ENCODE data around the gene GEN1. TPM values are rescaled to one million over a fixed set of nuclear protein-coding genes. Genes with fewer than 3 reads are reported as not detected.

Gene GEN1
- total and polyA plus RNA-seq, 12 donors: 1.5 to 20.4 (median 4.7) TPM

DNA sequence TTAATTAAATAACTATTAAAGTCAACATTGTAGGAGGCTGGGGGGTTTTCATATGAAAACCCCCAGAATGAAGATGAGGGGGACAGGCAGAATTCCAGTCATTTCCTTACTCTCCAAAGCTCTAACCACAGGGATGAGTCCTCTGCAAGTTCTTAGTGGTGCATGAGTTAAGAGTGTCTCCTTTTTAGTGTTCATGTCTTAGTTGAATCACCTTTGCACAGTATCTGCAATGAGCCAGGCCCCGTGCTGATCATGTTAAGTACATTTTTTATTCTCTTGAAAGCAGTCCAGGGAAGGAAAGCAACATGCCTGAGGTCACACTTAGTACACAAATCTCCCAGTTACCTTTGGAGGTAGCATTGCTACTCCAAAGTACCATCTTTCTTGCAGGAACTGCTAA is 36.6 kb downstream of the GEN1 start:
- no peak overlapping the region for H3K27ac ChIP-seq
- H3K36me3 ChIP-seq (replicated peaks in 1 of 2): no peaks in the 10 kb centered on the region
- no peaks in the 10 kb centered on the region for H3K4me1 ChIP-seq (replicated peaks in 1 of 2)
- H3K27me3 ChIP-seq: no peaks in the 10 kb centered on the region
- intact Hi-C loops (cut with DNase I): no loop called here
- H3K4me3 ChIP-seq: no peak overlapping the region
- no peak for DNase-seq
- no peaks in the 10 kb centered on the region for H3K9me3 ChIP-seq (replicated peaks in 1 of 3)
- TF ChIP-seq, protein P1, sequence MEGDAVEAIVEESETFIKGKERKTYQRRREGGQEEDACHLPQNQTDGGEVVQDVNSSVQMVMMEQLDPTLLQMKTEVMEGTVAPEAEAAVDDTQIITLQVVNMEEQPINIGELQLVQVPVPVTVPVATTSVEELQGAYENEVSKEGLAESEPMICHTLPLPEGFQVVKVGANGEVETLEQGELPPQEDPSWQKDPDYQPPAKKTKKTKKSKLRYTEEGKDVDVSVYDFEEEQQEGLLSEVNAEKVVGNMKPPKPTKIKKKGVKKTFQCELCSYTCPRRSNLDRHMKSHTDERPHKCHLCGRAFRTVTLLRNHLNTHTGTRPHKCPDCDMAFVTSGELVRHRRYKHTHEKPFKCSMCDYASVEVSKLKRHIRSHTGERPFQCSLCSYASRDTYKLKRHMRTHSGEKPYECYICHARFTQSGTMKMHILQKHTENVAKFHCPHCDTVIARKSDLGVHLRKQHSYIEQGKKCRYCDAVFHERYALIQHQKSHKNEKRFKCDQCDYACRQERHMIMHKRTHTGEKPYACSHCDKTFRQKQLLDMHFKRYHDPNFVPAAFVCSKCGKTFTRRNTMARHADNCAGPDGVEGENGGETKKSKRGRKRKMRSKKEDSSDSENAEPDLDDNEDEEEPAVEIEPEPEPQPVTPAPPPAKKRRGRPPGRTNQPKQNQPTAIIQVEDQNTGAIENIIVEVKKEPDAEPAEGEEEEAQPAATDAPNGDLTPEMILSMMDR (IDR thresholded peaks at IDR 0.05): no peak
- TF ChIP-seq POLR2A (IDR thresholded peaks at IDR 0.05): no peak
- 47 to 90% (median 63%) methylated on average over 1 of the region's 1 CpG for WGBS, 4 donors

DNA sequence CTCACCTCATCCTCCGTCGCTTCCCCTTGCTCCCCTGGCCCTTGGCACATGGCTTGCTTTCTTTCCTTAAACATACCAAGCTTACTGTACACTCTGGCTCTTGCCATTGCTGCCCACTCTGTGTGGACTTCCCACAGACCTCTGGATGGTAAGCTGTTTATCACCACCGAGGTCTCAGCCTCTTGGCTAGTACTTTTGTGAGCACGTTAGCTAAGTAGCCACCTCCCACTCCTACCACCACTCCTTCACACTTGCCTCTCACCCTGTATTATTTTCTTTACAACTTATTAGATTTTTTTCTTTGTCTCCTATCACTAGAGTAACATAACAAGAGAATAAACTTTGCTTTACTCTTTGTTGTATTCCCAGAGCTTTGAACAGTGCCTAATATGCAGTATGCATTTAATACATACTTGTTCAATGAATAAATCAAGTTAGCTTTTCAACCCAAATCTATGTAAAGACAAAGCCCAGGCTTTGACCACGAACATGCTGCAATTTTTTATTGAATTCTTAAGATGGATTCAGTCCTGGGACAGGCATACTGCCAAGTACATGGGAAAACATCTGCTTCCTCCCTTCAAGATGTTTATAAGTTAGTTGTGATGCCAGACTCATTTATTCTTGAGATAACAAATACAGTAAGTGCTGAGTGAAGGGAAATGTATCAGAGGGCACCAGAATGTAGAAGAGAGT is 37.3 kb downstream of the GEN1 start:
- Histone ChIP-seq H3K36me3 (replicated peaks in 1 of 2) (no peaks in the 10 kb centered on the region), H3K4me3 (no peak overlapping the region), H3K9me3 (replicated peaks in 1 of 3) (no peaks in the 10 kb centered on the region), H3K27ac (no peak overlapping the region), H3K27me3 (no peaks in the 10 kb centered on the region), H3K4me1 (replicated peaks in 1 of 2) (no peaks in the 10 kb centered on the region)
- intact Hi-C loops (cut with DNase I): no loop called here
- peak in 1 of 7 donors; percentile 22 for DNase-seq
- TF ChIP-seq, protein P1 (IDR thresholded peaks at IDR 0.05): no peak
- TF ChIP-seq POLR2A (IDR thresholded peaks at IDR 0.05): no peak
- 54 to 61% (median 57%) methylated on average over 5 of the region's 5 CpGs for WGBS, 4 donors

DNA sequence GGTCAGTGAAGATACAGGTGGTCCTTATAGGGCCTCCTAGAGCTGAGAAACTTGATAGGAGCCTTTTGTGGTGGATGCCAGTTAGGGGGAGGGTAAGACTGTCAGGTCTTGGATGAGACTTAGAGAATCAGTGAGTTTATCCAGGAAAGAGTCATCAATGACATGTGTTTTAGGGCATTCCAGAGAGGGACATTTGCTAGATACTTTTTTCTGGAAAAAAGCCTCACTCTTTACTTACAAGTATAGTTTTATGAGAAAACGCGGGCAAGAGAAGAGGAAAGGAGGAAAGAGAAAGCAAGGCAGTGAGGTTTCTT is 37.8 kb downstream of the GEN1 start:
- Histone ChIP-seq H3K9me3 (replicated peaks in 1 of 3) (no peaks in the 10 kb centered on the region), H3K36me3 (replicated peaks in 1 of 2) (no peaks in the 10 kb centered on the region), H3K27me3 (no peaks in the 10 kb centered on the region), H3K4me1 (replicated peaks in 1 of 2) (no peaks in the 10 kb centered on the region), H3K27ac (no peak overlapping the region), H3K4me3 (no peak overlapping the region)
- DNase-seq: no peak
- TF ChIP-seq, protein P1 (IDR thresholded peaks at IDR 0.05): no peak
- TF ChIP-seq POLR2A (IDR thresholded peaks at IDR 0.05): no peak
- WGBS, 4 donors: 68 to 83% (median 81%) methylated on average over 2 of the region's 2 CpGs
- intact Hi-C loops (cut with DNase I): no loop called here

DNA sequence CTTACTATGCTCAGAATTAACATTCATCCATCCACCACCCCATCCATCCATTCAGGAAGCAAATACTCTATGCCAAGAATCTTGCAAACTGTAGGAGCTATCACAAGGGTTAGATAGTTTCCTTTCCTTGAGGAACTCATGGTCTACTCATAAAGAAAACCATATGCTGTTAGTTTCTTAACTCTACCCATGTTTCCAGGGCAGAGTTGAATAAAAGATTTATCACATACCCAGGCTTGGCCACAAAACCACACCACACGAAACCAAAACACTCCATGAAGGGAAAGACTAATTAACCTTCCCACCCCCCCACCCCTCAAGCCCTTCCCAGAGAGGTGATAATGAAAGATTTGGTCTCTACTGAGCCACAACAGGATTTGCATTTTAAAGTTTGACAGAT is 38.6 kb downstream of the GEN1 start:
- no peaks in the 10 kb centered on the region for H3K27me3 ChIP-seq
- no peak overlapping the region for H3K4me3 ChIP-seq
- no peaks in the 10 kb centered on the region for H3K9me3 ChIP-seq (replicated peaks in 1 of 3)
- no peaks in the 10 kb centered on the region for H3K4me1 ChIP-seq (replicated peaks in 1 of 2)
- WGBS, 4 donors: 57 to 86% (median 64%) methylated on average over 1 of the region's 1 CpG; no CpG with 5 or more reads in 1 of the 4 donors
- intact Hi-C loops (cut with DNase I): no loop called here
- DNase-seq: no peak
- H3K27ac ChIP-seq: no peak overlapping the region
- H3K36me3 ChIP-seq (replicated peaks in 1 of 2): no peaks in the 10 kb centered on the region
- TF ChIP-seq, protein P1 (IDR thresholded peaks at IDR 0.05): no peak
- TF ChIP-seq POLR2A (IDR thresholded peaks at IDR 0.05): no peak
